Gastroesophageal sphincter (tissue), 4 donors: ENCODE measurements around the gene SLC12A6. TPM values are rescaled to one million over a fixed set of nuclear protein-coding genes. Genes with fewer than 3 reads are reported as not detected.

ENCODE experiments used
- ATAC-seq: fragments of 150-250 bp; one replicate; pipeline ENCODE4 v1.9.1; 2016; ENCODE audit warnings: mild to moderate bottlenecking, moderate library complexity
- H3K27ac ChIP-seq, 4 donors: fragments of 200-600 bp; sonication (generic) in 3 of 4; 1 replicate in 3 of 4; 2 replicates in 1 of 4; pipeline ENCODE4 v1.5.1; 2016 to 2019
- H3K27me3 ChIP-seq: fragments of 200-600 bp; sonication (generic); one replicate; pipeline ENCODE4 v1.5.1; 2019
- H3K36me3 ChIP-seq, 2 donors: fragments of 200-600 bp; sonication (generic); one replicate each; pipeline ENCODE4 v1.5.1; 2019; ENCODE audit warnings: control low read depth in 1 of 2
- H3K4me1 ChIP-seq, 3 donors: fragments of 200-600 bp; sonication (generic); 1 replicate in 2 of 3; 2 replicates in 1 of 3; pipeline ENCODE4 v1.5.1; 2016 to 2019; ENCODE audit warnings: control low read depth in 2 of 3
- H3K4me3 ChIP-seq, 2 donors: fragments of 200-600 bp; sonication (generic); one replicate each; pipeline ENCODE4 v1.5.1; 2019; ENCODE audit warnings: mild to moderate bottlenecking in 1 of 2, moderate library complexity in 1 of 2
- H3K9me3 ChIP-seq, 3 donors: fragments of 200-600 bp; sonication (generic); one replicate each; pipeline ENCODE4 v1.5.1; 2017 to 2019; ENCODE audit warnings: control low read depth in 2 of 3
- CTCF ChIP-seq, 4 experiments: fragments of 200-600 bp in 2 of 4; fragments of 450-650 bp in 2 of 4; sonication (generic) in 1 of 4; IDR thresholded peaks; one replicate each; pipeline ENCODE4 v1.5.1; 2017 to 2019; ENCODE audit warnings: antibody characterized with exemption in 4 of 4, mild to moderate bottlenecking in 2 of 4, moderate library complexity in 2 of 4
- EP300 ChIP-seq: sonication (generic); formaldehyde crosslinking; IDR thresholded peaks from one replicate; pipeline ENCODE4 v1.6.1; 2017; ENCODE audit warnings: antibody characterized with exemption, mild to moderate bottlenecking
- POLR2A ChIP-seq, 2 donors: fragments of 450-650 bp; IDR thresholded peaks; one replicate each; pipeline ENCODE4 v1.6.1; 2017; ENCODE audit warnings: antibody characterized with exemption in 2 of 2, mild to moderate bottlenecking in 2 of 2, moderate library complexity in 1 of 2
- POLR2AphosphoS5 ChIP-seq: sonication (generic); formaldehyde crosslinking; IDR thresholded peaks from one replicate; pipeline ENCODE4 v1.6.1; 2017; ENCODE audit warnings: antibody characterized with exemption
- WGBS, 2 donors: methylation state at CpG; one replicate each; pipeline ENCODE4 v1.1.5; 2018; ENCODE audit warnings: low coverage in 1 of 2; 5-methylcytosine and 5-hydroxymethylcytosine counted together
- total RNA-seq, 4 donors: library from RNA; depleted of rRNA; stranded (reverse); fragments of >200 nt; gene quantifications; one replicate each; pipeline ENCODE4 v1.1.0, GENCODE V29; 2016

Gene SLC12A6
- total RNA-seq, 4 donors from 2014 or later, result 12.0 to 19.0 (median 15.7) TPM

GRCh38 chr15:34336991-34337556 is 507 bp downstream of the SLC12A6 start:
- H3K27me3 ChIP-seq, result no peaks in the 10 kb centered on the region
- peak; percentile 6 for ATAC-seq
- peaks cover 0 to 24% of the 10 kb centered on the region in 2 donors for H3K36me3 ChIP-seq
- peak overlapping the region; percentile 70 for H3K4me3 ChIP-seq
- WGBS, 2 donors, result 2 to 3% methylated on average over 5 to 11 of the region's 26 CpGs
- no peaks in the 10 kb centered on the region for H3K9me3 ChIP-seq
- peak overlapping the region; percentile 41 to 90 (median 85) for H3K27ac ChIP-seq
- TF ChIP-seq EP300, result no peak
- peaks cover 0 to 65% (median 14%) of the 10 kb centered on the region in 3 donors for H3K4me1 ChIP-seq

- Histone ChIP-seq H3K27me3 (no peaks in the 10 kb centered on the region), H3K4me1 (peaks cover 0 to 59% (median 8%) of the 10 kb centered on the region in 3 donors), H3K36me3 (peaks cover 0 to 19% of the 10 kb centered on the region in 2 donors), H3K27ac (peak overlapping the region in 3 of 4 donors; percentile 9 to 90 (median 85)), H3K4me3 (peak overlapping the region; percentile 70), H3K9me3 (no peaks in the 10 kb centered on the region)
- TF ChIP-seq POLR2A (IDR thresholded peaks at IDR 0.05) (no peak), EP300 (no peak), POLR2AphosphoS5 (no peak), CTCF (IDR thresholded peaks at IDR 0.05) (no peak)
- no peak for ATAC-seq
- WGBS, 2 donors, result 66 to 82% methylated on average over 5 to 15 of the region's 16 CpGs
Observed at GRCh38 chr15:34336231-34336990, 1.2 kb downstream of the SLC12A6 start.

GRCh38 chr15:34335176-34336032 is 2.2 kb downstream of the SLC12A6 start:
- WGBS, 2 donors, result 73 to 91% methylated on average over 3 of the region's 3 CpGs
- TF ChIP-seq CTCF (IDR thresholded peaks at IDR 0.05), result no peak
- no peak for ATAC-seq
- Histone ChIP-seq H3K36me3 (peaks cover 0 to 9% of the 10 kb centered on the region in 2 donors), H3K9me3 (no peaks in the 10 kb centered on the region), H3K27ac (peak overlapping the region in 3 of 4 donors; percentile 28 to 37 (median 35)), H3K4me1 (peaks cover 0 to 50% (median 8%) of the 10 kb centered on the region in 3 donors), H3K27me3 (no peaks in the 10 kb centered on the region), H3K4me3 (no peak overlapping the region)

GRCh38 chr15:34334672-34335071 is 2.9 kb downstream of the SLC12A6 start:
- TF ChIP-seq POLR2A (IDR thresholded peaks at IDR 0.05) (no peak), POLR2AphosphoS5 (no peak), CTCF (IDR thresholded peaks at IDR 0.05) (no peak)
- Histone ChIP-seq H3K9me3 (no peaks in the 10 kb centered on the region), H3K36me3 (peaks cover 0 to 7% of the 10 kb centered on the region in 2 donors), H3K4me1 (peaks cover 0 to 43% (median 8%) of the 10 kb centered on the region in 3 donors), H3K4me3 (no peak overlapping the region), H3K27me3 (no peaks in the 10 kb centered on the region), H3K27ac (peak overlapping the region in 1 of 4 donors; percentile 35)
- no peak for ATAC-seq
- WGBS, 2 donors, result 77 to 86% methylated on average over 4 of the region's 4 CpGs

- no peak for TF ChIP-seq POLR2AphosphoS5
- TF ChIP-seq CTCF (IDR thresholded peaks at IDR 0.05), result no peak
- no peak for TF ChIP-seq EP300
- no peak for TF ChIP-seq POLR2A (IDR thresholded peaks at IDR 0.05)
- Histone ChIP-seq H3K27ac (no peak overlapping the region), H3K4me1 (peaks cover 0 to 31% (median 8%) of the 10 kb centered on the region in 3 donors), H3K27me3 (no peaks in the 10 kb centered on the region), H3K36me3 (no peaks in the 10 kb centered on the region), H3K4me3 (no peak overlapping the region), H3K9me3 (no peaks in the 10 kb centered on the region)
- no peak for ATAC-seq
- WGBS, 2 donors, result 80 to 97% methylated on average over 1 to 6 of the region's 6 CpGs
Observed at GRCh38 chr15:34332553-34333120, 4.9 kb downstream of the SLC12A6 start.
